ENCODE results near the gene MAZ. TPM values are rescaled to one million over a fixed set of nuclear protein-coding genes. Genes with fewer than 3 reads are reported as not detected.

Gene MAZ
- total and polyA plus RNA-seq, 2 of the 13 experiments (the other 11 are each of a cell fraction or from before 2014, with no cell fraction given), result 203 to 277 TPM

DNA sequence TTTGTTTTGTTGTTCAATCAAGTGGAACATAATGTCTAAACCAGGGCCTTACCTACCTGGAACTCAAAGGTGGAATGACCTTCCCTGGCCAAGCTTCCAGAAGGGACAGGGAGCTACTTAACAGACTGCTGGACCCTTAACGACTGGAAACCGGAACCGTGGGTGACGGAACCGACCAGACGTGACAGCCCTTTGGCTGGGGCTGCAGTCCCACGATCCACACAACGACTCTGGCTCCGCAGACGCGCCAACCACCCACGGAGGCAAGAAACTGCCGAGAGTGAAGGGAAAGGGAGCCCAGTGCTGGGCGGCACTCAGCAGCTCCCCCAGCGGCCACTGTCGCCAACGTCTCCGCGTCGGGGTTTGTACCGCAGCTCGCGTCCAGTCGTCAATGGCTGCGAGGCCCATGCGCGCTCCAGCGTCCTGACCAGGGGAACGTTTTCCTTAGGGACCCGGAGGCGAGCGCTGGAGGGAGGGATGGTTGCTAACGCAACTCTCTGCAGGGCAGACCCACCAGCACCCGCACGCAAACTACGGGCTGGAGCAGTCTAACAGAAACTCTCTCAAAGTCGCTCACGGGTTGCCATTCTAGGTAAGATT lies 21.3 kb upstream of the MAZ start (continued):
- TF ChIP-seq SKI (IDR thresholded peaks at IDR 0.05; ENCODE audit: partially characterized antibody), result no peak
- no peak for TF ChIP-seq SRF (IDR thresholded peaks at IDR 0.05; ENCODE audit: low read depth, low read length)
- TF ChIP-seq ARID3A (IDR thresholded peaks at IDR 0.05; ENCODE audit: low read depth, low read length), result no peak
- no peak for TF ChIP-seq ZNF546 (CRISPR knock-in tag; conservative IDR thresholded peaks at IDR 0.05)
- TF ChIP-seq, protein P1, sequence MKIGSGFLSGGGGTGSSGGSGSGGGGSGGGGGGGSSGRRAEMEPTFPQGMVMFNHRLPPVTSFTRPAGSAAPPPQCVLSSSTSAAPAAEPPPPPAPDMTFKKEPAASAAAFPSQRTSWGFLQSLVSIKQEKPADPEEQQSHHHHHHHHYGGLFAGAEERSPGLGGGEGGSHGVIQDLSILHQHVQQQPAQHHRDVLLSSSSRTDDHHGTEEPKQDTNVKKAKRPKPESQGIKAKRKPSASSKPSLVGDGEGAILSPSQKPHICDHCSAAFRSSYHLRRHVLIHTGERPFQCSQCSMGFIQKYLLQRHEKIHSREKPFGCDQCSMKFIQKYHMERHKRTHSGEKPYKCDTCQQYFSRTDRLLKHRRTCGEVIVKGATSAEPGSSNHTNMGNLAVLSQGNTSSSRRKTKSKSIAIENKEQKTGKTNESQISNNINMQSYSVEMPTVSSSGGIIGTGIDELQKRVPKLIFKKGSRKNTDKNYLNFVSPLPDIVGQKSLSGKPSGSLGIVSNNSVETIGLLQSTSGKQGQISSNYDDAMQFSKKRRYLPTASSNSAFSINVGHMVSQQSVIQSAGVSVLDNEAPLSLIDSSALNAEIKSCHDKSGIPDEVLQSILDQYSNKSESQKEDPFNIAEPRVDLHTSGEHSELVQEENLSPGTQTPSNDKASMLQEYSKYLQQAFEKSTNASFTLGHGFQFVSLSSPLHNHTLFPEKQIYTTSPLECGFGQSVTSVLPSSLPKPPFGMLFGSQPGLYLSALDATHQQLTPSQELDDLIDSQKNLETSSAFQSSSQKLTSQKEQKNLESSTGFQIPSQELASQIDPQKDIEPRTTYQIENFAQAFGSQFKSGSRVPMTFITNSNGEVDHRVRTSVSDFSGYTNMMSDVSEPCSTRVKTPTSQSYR (CRISPR knock-in tag; IDR thresholded peaks at IDR 0.05; ENCODE audit: borderline replicate concordance), result 0 out of 2 replicates have a peak, but pooled peaks have one; percentile 47
- TF ChIP-seq EEA1 (CRISPR knock-in tag; IDR thresholded peaks at IDR 0.05; ENCODE audit: borderline replicate concordance), result 0 out of 2 replicates have a peak, but pooled peaks have one; percentile 3
- TF ChIP-seq KLF16 (CRISPR knock-in tag; IDR thresholded peaks at IDR 0.05), result peak in 1 of 2 experiments; percentile 57; a peak in 1 of 4 replicates
- TF ChIP-seq SMAD1 (CRISPR knock-in tag; IDR thresholded peaks at IDR 0.05; ENCODE audit: borderline replicate concordance, low read depth), result no peak
- 0 out of 2 replicates have a peak, but pooled peaks have one; percentile 42 for TF ChIP-seq TSC22D2 (CRISPR knock-in tag; IDR thresholded peaks at IDR 0.05; ENCODE audit: borderline replicate concordance)
- no peak for TF ChIP-seq ZNF251 (CRISPR knock-in tag; IDR thresholded peaks at IDR 0.05)
- 0 out of 2 replicates have a peak, but pooled peaks have one; percentile 43 for TF ChIP-seq FUBP1 (CRISPR knock-in tag; IDR thresholded peaks at IDR 0.05; ENCODE audit: borderline replicate concordance)
- TF ChIP-seq POLR2A (IDR thresholded peaks at IDR 0.05; ENCODE audit: insufficient read depth in 1 of 2, low read depth in 2 of 2, low read length in 2 of 2), result no peak
- TF ChIP-seq, protein P2, sequence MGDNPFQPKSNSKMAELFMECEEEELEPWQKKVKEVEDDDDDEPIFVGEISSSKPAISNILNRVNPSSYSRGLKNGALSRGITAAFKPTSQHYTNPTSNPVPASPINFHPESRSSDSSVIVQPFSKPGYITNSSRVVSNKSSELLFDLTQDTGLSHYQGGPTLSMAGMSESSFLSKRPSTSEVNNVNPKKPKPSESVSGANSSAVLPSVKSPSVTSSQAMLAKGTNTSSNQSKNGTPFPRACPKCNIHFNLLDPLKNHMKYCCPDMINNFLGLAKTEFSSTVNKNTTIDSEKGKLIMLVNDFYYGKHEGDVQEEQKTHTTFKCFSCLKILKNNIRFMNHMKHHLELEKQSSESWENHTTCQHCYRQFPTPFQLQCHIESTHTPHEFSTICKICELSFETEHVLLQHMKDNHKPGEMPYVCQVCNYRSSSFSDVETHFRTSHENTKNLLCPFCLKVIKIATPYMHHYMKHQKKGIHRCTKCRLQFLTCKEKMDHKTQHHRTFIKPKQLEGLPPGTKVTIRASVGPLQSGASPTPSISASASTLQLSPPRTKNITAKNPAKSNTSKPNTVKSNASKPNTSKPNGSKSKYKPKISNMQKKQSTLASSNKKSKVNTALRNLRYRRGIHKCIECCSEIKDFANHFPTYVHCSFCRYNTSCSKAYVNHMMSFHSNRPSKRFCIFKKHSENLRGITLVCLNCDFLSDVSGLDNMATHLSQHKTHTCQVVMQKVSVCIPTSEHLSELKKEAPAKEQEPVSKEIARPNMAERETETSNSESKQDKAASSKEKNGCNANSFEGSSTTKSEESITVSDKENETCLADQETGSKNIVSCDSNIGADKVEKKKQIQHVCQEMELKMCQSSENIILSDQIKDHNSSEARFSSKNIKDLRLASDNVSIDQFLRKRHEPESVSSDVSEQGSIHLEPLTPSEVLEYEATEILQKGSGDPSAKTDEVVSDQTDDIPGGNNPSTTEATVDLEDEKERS (CRISPR knock-in tag; IDR thresholded peaks at IDR 0.05), result peak; percentile 60; the same call in 1 of the 2 replicates
- TF ChIP-seq GABPA (IDR thresholded peaks at IDR 0.05; ENCODE audit: low read depth, low read length), result no peak
- no peak for TF ChIP-seq GABPA (CRISPR knock-in tag; IDR thresholded peaks at IDR 0.05; ENCODE audit: low read depth)
- TF ChIP-seq NR2F6 (IDR thresholded peaks at IDR 0.05), result no peak
- TF ChIP-seq NR2F6 (CRISPR knock-in tag; IDR thresholded peaks at IDR 0.05), result peak; percentile 59; the same call in 1 of the 2 replicates
- no peak for TF ChIP-seq ZNF672 (CRISPR knock-in tag; IDR thresholded peaks at IDR 0.05)
- TF ChIP-seq TAF15 (IDR thresholded peaks at IDR 0.05; ENCODE audit: low read depth, low read length, poor library complexity, severe bottlenecking), result no peak
- TF ChIP-seq RFXAP (CRISPR knock-in tag; IDR thresholded peaks at IDR 0.05; ENCODE audit: borderline replicate concordance), result no peak
- TF ChIP-seq SP140L (CRISPR knock-in tag; IDR thresholded peaks at IDR 0.05; ENCODE audit: borderline replicate concordance), result no peak

Measured in HepG2 (cell line).